Measurements from ENCODE around the gene ARHGDIG. TPM values are rescaled to one million over a fixed set of nuclear protein-coding genes. Genes with fewer than 3 reads are reported as not detected.

ARHGDIG gene
- total and polyA plus RNA-seq, 2 of the 4 experiments (the other 2 are of a cell fraction), result 0.24 to 0.36 TPM

GRCh38 chr16:320206-320605 is 39.8 kb downstream of the ARHGDIG start:
- Histone ChIP-seq H3K9ac (ENCODE audit: low read depth, low read length) (no peak overlapping the region), H3K18ac (ENCODE audit: low read depth, low read length) (no peak overlapping the region), H3K79me1 (ENCODE audit: low read depth in 1 of 2, low read length in 2 of 2) (peaks cover 37 to 73% of the 10 kb centered on the region in 2 experiments), H2AFZ (replicated peaks; ENCODE audit: low read length, poor library complexity) (no peak overlapping the region), H3K27me3 (ENCODE audit: control insufficient read depth, insufficient read depth, low read length) (no peaks in the 10 kb centered on the region), H2BK5ac (ENCODE audit: low read depth, low read length, poor library complexity, severe bottlenecking) (no peak overlapping the region), H3K9me3 (ENCODE audit: control insufficient read depth, insufficient read depth, low read length) (no peaks in the 10 kb centered on the region), H2BK120ac (ENCODE audit: low read depth, low read length) (no peak overlapping the region), H3K4ac (ENCODE audit: low read depth, low read length) (no peak overlapping the region), H4K8ac (ENCODE audit: low read depth in 2 of 2, low read length in 2 of 2) (no peak overlapping the region), H3K36me3 (ENCODE audit: control insufficient read depth, insufficient read depth, low read length) (peaks cover 8% of the 10 kb centered on the region), H3K4me1 (ENCODE audit: control insufficient read depth, insufficient read depth, low read length) (no peaks in the 10 kb centered on the region), H3K56ac (ENCODE audit: extremely low read depth, insufficient read depth, low read length) (no peak overlapping the region), H4K5ac (ENCODE audit: low read depth, low read length) (no peak overlapping the region), H4K20me1 (ENCODE audit: insufficient read depth, low read length) (peaks cover 79% of the 10 kb centered on the region), H4K91ac (ENCODE audit: insufficient read depth, low read depth, low read length) (no peak overlapping the region), H3K4me2 (ENCODE audit: low read depth, low read length) (no peak overlapping the region), H3K4me3 (ENCODE audit: insufficient read depth, low read depth, low read length) (no peak overlapping the region), H2BK15ac (ENCODE audit: low read depth, low read length) (no peak overlapping the region), H3K9me1 (ENCODE audit: insufficient read depth, low read length) (peaks cover 15% of the 10 kb centered on the region), H3K27ac (ENCODE audit: insufficient read depth, low read length) (no peak overlapping the region), H2AK5ac (ENCODE audit: low read depth, low read length) (no peak overlapping the region), H2AK9ac (replicated peaks; ENCODE audit: low read depth, low read length, poor library complexity) (no peak overlapping the region), H3K23ac (ENCODE audit: low read depth, low read length) (no peak overlapping the region), H2BK20ac (ENCODE audit: low read depth, low read length) (no peak overlapping the region), H3K14ac (replicated peaks; ENCODE audit: low read depth, low read length) (no peak overlapping the region)
- no TSS peak for BruUV-seq (replicated peaks)
- dilution Hi-C loops (cut with HindIII; ENCODE audit: low sequenced_read_pairs, unreplicated experiment), result no loop called here
- no CpG with 5 or more reads among the region's 5 CpGs for WGBS, 2 experiments (ENCODE audit: extremely low coverage in 2 of 2, insufficient read length in 1 of 2)
- no peak for TF ChIP-seq RAD21 (IDR thresholded peaks at IDR 0.05; ENCODE audit: low read length)
- TF ChIP-seq CEBPB (IDR thresholded peaks at IDR 0.05; ENCODE audit: low read depth, low read length), result no peak
- TF ChIP-seq POLR2A (IDR thresholded peaks at IDR 0.05; ENCODE audit: low read depth, low read length), result no peak
- TF ChIP-seq ELK1 (IDR thresholded peaks at IDR 0.05; ENCODE audit: borderline replicate concordance, low read depth, low read length), result no peak
- TF ChIP-seq USF2 (IDR thresholded peaks at IDR 0.05; ENCODE audit: low read depth, low read length), result no peak
- no peak for TF ChIP-seq CHD1 (IDR thresholded peaks at IDR 0.05; ENCODE audit: low read depth, low read length)
- TF ChIP-seq SMC3 (IDR thresholded peaks at IDR 0.05; ENCODE audit: low read depth, low read length), result no peak
- intact Hi-C loops (cut with micrococcal nuclease), result no loop called here
- POLR2A ChIA-PET (ENCODE audit: unreplicated experiment), result no interaction called here
- no peak for ATAC-seq (ENCODE audit: low read depth)
- CTCF ChIA-PET, result no interaction called here
- in situ Hi-C loops (cut with MboI; ENCODE audit: low sequenced_read_pairs), result no loop called here
- DNase-seq, result no peak
